Ureter (tissue), 1 donor: ENCODE results near the gene TNF. TPM values are rescaled to one million over a fixed set of nuclear protein-coding genes. Genes with fewer than 3 reads are reported as not detected.
"Not testable (repeated sequence)": the region's sequence is repeated elsewhere in the genome, so short reads cannot be mapped to it uniquely, and the experiment has no call there.

Experiments used
- DNase-seq: peaks from one replicate; pipeline ENCODE4 v3.0.0-alpha.2; 2020; ENCODE audit warnings: low spot score
- total RNA-seq: library from RNA; stranded (reverse); gene quantifications from one replicate; pipeline ENCODE4 v1.2.4, GENCODE V29; 2023
- donor health status: DM: yes; HTN: yes; CAD: no.

Gene TNF
- total RNA-seq, 1 donor from 2014 or later = 0.36 TPM

- DNase-seq = no peak
Observed at GRCh38 chr6:31544676-31545075, 30.7 kb upstream of the TNF start.

- no peak for DNase-seq
Observed at GRCh38 chr6:31545291-31545690, 30.1 kb upstream of the TNF start.

- peak; percentile 92 for DNase-seq
Observed at GRCh38 chr6:31546339-31546957, 28.9 kb upstream of the TNF start, which contains the start of gene ATP6V1G2. TSS of gene ATP6V1G2 (minus strand) at chr6:31546608. CDS start at chr6:31546559, 49 bp downstream.

- DNase-seq = peak; percentile 96
Observed at GRCh38 chr6:31546958-31547726, 28.2 kb upstream of the TNF start, which contains the start of gene NFKBIL1. TSS of gene NFKBIL1 (plus strand) at chr6:31547608. CDS start at chr6:31547695, 87 bp downstream.

GRCh38 chr6:31547727-31548543 is 27.4 kb upstream of the TNF start:
- DNase-seq = no peak

GRCh38 chr6:31548544-31548873 is 26.9 kb upstream of the TNF start:
- DNase-seq = no peak

- DNase-seq = not testable (repeated sequence)
Observed at GRCh38 chr6:31551371-31551770, 24.0 kb upstream of the TNF start.

- DNase-seq = no peak
Observed at GRCh38 chr6:31556307-31556706, 19.1 kb upstream of the TNF start.

- no peak for DNase-seq
Observed at GRCh38 chr6:31557443-31558317, 17.7 kb upstream of the TNF start.

GRCh38 chr6:31558318-31558625 is 17.1 kb upstream of the TNF start:
- DNase-seq = no peak

GRCh38 chr6:31558631-31559500 is 16.5 kb upstream of the TNF start:
- no peak for DNase-seq

GRCh38 chr6:31559606-31559957 is 15.8 kb upstream of the TNF start:
- DNase-seq = no peak

- no peak for DNase-seq
Observed at GRCh38 chr6:31559958-31560696, 15.2 kb upstream of the TNF start.

- no peak for DNase-seq
Observed at GRCh38 chr6:31560697-31561058, 14.7 kb upstream of the TNF start.

- no peak for DNase-seq
Observed at GRCh38 chr6:31567531-31568370, 7.6 kb upstream of the TNF start.

GRCh38 chr6:31568537-31568961 is 6.8 kb upstream of the TNF start:
- no peak for DNase-seq

GRCh38 chr6:31569861-31570536 is 5.4 kb upstream of the TNF start:
- no peak for DNase-seq

GRCh38 chr6:31572041-31572911 is 3.1 kb upstream of the TNF start, which contains the start of gene LTA:
TSS of gene LTA (plus strand) at chr6:31572289. CDS start at chr6:31572743, 454 bp downstream.
- DNase-seq = no peak
